ENCODE results near the gene CHAF1B. TPM values are rescaled to one million over a fixed set of nuclear protein-coding genes. Genes with fewer than 3 reads are reported as not detected.

CHAF1B gene
- total and polyA plus RNA-seq, 2 of the 8 experiments (the other 6 are each of a cell fraction or from before 2014, with no cell fraction given) = 11.8 to 23.1 TPM

GRCh38 chr21:36337099-36337509, 48.1 kb upstream of the CHAF1B start:
- no peak overlapping the region for H3K27ac ChIP-seq (ENCODE audit: low read depth, low read length)
- H3K14ac ChIP-seq (ENCODE audit: insufficient read length) = no peak overlapping the region
- no peak overlapping the region for H3K23ac ChIP-seq (ENCODE audit: insufficient read length)
- H3K4me2 ChIP-seq (ENCODE audit: insufficient read depth in 1 of 2, low read depth in 2 of 2, low read length in 2 of 2) = no peak overlapping the region
- H3K4ac ChIP-seq (replicated peaks; ENCODE audit: insufficient read length, low read depth, low read length) = no peak overlapping the region
- H2BK5ac ChIP-seq (ENCODE audit: low read depth, low read length) = no peak overlapping the region
- WGBS, 2 experiments (ENCODE audit: extremely low coverage in 1 of 2, insufficient coverage in 1 of 2, insufficient read length in 1 of 2, insufficient replicate concordance in 2 of 2, low coverage in 1 of 2, low lambda C conversion rate in 2 of 2, missing lambda C conversion rate in 1 of 2) = 92% methylated on average over 3 of the region's 3 CpGs; no CpG with 5 or more reads in 1 of the 2 experiments
- peaks cover 12 to 60% (median 30%) of the 10 kb centered on the region in 4 experiments for H3K36me3 ChIP-seq (ENCODE audit: control insufficient read depth in 2 of 4, insufficient read depth in 4 of 4, low read length in 3 of 4)
- peaks cover 5% of the 10 kb centered on the region in 2 experiments for H4K20me1 ChIP-seq (replicated peaks in 1 of 2; ENCODE audit: control insufficient read depth in 1 of 2, insufficient read depth in 2 of 2, low read length in 2 of 2)
- H4K8ac ChIP-seq (ENCODE audit: extremely low read depth, insufficient read depth, low read length) = no peak overlapping the region
- no peaks in the 10 kb centered on the region for H3K27me3 ChIP-seq (replicated peaks in 1 of 4; ENCODE audit: control insufficient read depth in 3 of 4, extremely low read depth in 1 of 4, insufficient read depth in 3 of 4, low read length in 3 of 4)
- H3K4me3 ChIP-seq (ENCODE audit: extremely low read depth in 1 of 4, insufficient read depth in 2 of 4, low read depth in 3 of 4, low read length in 4 of 4) = no peak overlapping the region
- H2AK5ac ChIP-seq (ENCODE audit: low read depth, low read length) = no peak overlapping the region
- H3K79me1 ChIP-seq (ENCODE audit: low read depth, low read length) = peaks cover 2% of the 10 kb centered on the region
- FAIRE-seq = no peak
- POLR2A ChIA-PET (ENCODE audit: partially characterized antibody) = no interaction called here
- H3K4me1 ChIP-seq (replicated peaks in 1 of 4; ENCODE audit: control insufficient read depth in 3 of 4, insufficient read depth in 4 of 4, low read length in 3 of 4) = no peaks in the 10 kb centered on the region
- H2BK120ac ChIP-seq (replicated peaks; ENCODE audit: low read depth, low read length) = no peak overlapping the region
- no peak for DNase-seq (ENCODE audit: low read depth in 1 of 2, low spot score in 2 of 2)
- CTCF ChIA-PET (ENCODE audit: partially characterized antibody) = interaction anchor here (0.6 to 2.8 kb wide), 7 partner anchors 12 to 1826 kb away, joined by 3 to 10 read pairs (median 5); no protein-coding TSS in a partner anchor
- no peak overlapping the region for H2BK12ac ChIP-seq (ENCODE audit: low read depth, low read length)
- no peak overlapping the region for H2AFZ ChIP-seq (ENCODE audit: low read length)
- no peak overlapping the region for H3K9ac ChIP-seq (replicated peaks in 1 of 4; ENCODE audit: extremely low read depth in 1 of 4, low read depth in 3 of 4, low read length in 3 of 4)
- no peak overlapping the region for H2BK20ac ChIP-seq (ENCODE audit: low read length)
- no peak overlapping the region for H4K5ac ChIP-seq (ENCODE audit: insufficient read length, low read depth, low read length)
- H3K56ac ChIP-seq (replicated peaks; ENCODE audit: insufficient read length, low read depth, low read length) = no peak overlapping the region
- H3K9me3 ChIP-seq (ENCODE audit: insufficient read depth in 2 of 2, low read depth in 1 of 2, low read length in 1 of 2) = no peaks in the 10 kb centered on the region
- H3K18ac ChIP-seq (ENCODE audit: extremely low read depth, low read length) = no peak overlapping the region
- H3K79me2 ChIP-seq (ENCODE audit: control insufficient read depth in 1 of 2, insufficient read depth in 2 of 2, low read length in 2 of 2) = peaks cover 1 to 33% of the 10 kb centered on the region in 2 experiments; a peak in 3 of 4 replicates
- H2BK15ac ChIP-seq (ENCODE audit: low read length) = no peak overlapping the region
- no peak overlapping the region for H4K91ac ChIP-seq (replicated peaks; ENCODE audit: insufficient read length, low read length)
- no peaks in the 10 kb centered on the region for H3K23me2 ChIP-seq (ENCODE audit: low read depth, low read length)
- no peak for TF ChIP-seq TAF1 (IDR thresholded peaks at IDR 0.05; ENCODE audit: low read depth, low read length)
- TF ChIP-seq, protein P1, sequence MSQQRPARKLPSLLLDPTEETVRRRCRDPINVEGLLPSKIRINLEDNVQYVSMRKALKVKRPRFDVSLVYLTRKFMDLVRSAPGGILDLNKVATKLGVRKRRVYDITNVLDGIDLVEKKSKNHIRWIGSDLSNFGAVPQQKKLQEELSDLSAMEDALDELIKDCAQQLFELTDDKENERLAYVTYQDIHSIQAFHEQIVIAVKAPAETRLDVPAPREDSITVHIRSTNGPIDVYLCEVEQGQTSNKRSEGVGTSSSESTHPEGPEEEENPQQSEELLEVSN (IDR thresholded peaks at IDR 0.05) = no peak
- no peak for TF ChIP-seq SP1 (IDR thresholded peaks at IDR 0.05; ENCODE audit: low read depth, low read length)
- no peak for TF ChIP-seq CTBP2 (IDR thresholded peaks at IDR 0.05; ENCODE audit: borderline replicate concordance, insufficient read depth, insufficient read length, low read length)
- TF ChIP-seq HDAC6 (IDR thresholded peaks at IDR 0.05; ENCODE audit: low read depth, low read length) = no peak
- TF ChIP-seq BCL11A (IDR thresholded peaks at IDR 0.05; ENCODE audit: low read depth in 2 of 2, low read length in 2 of 2) = no peak
- TF ChIP-seq JUND (IDR thresholded peaks at IDR 0.05; ENCODE audit: low read length) = no peak
- TF ChIP-seq, protein P2, sequence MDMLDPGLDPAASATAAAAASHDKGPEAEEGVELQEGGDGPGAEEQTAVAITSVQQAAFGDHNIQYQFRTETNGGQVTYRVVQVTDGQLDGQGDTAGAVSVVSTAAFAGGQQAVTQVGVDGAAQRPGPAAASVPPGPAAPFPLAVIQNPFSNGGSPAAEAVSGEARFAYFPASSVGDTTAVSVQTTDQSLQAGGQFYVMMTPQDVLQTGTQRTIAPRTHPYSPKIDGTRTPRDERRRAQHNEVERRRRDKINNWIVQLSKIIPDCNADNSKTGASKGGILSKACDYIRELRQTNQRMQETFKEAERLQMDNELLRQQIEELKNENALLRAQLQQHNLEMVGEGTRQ (IDR thresholded peaks at IDR 0.05; ENCODE audit: low read length) = no peak
- no peak for TF ChIP-seq KDM4A (IDR thresholded peaks at IDR 0.05; ENCODE audit: low read depth, low read length, severe bottlenecking)
- TF ChIP-seq SIN3A (conservative IDR thresholded peaks at IDR 0.05 in 1 of 2, IDR thresholded peaks at IDR 0.05 in 1 of 2; ENCODE audit: low read depth in 1 of 2, low read length in 2 of 2) = no peak
- no peak for TF ChIP-seq SIX5 (IDR thresholded peaks at IDR 0.05; ENCODE audit: low read depth, low read length)
- TF ChIP-seq BACH1 (IDR thresholded peaks at IDR 0.05; ENCODE audit: low read length) = no peak
- TF ChIP-seq SIRT6 (IDR thresholded peaks at IDR 0.05; ENCODE audit: low read length) = no peak

Measured in H1 (cell line).